AG04450 (cell line): Measurements from ENCODE around the gene CD200R1. TPM values are rescaled to one million over a fixed set of nuclear protein-coding genes. Genes with fewer than 3 reads are reported as not detected.
A peak's percentile ranks its signal among the peaks of the same experiment; 100 is the strongest.

ENCODE experiments used
- CTCF ChIA-PET: fragments of 300-600, 350-600 bp; formaldehyde crosslinking; extraction: SDS; loops from one replicate; lab custom pipeline; 2022; ENCODE audit warnings: antibody characterized with exemption, inconsistent platforms; lab: Charles Lee
- POLR2A ChIA-PET: fragments of 350-600 bp; formaldehyde crosslinking; extraction: SDS; loops from one replicate; lab custom pipeline; 2021; ENCODE audit warnings: antibody characterized with exemption, inconsistent platforms; lab: Yijun Ruan, JAX
- DNase-seq: peaks from one replicate; pipeline ENCODE4 v3.0.0-alpha.2; 2011; ENCODE audit warnings: low read depth, low spot score
- H3K27ac ChIP-seq: one replicate; pipeline ENCODE4 v1.5.1; 2012; ENCODE audit warnings: low read depth, low read length, control low read depth
- H3K27me3 ChIP-seq: one replicate; pipeline ENCODE4 v1.6.0; 2012; ENCODE audit warnings: low read length; ENCODE audit not compliant: control insufficient read depth, insufficient read depth
- H3K4me3 ChIP-seq: 2 replicates; pipeline ENCODE4 v1.5.1; 2011; ENCODE audit warnings: mild to moderate bottlenecking, low read depth, low read length, control low read depth
- H3K9me3 ChIP-seq: 2 replicates; pipeline ENCODE4 v1.5.1; 2012; ENCODE audit warnings: low read length; ENCODE audit not compliant: control insufficient read depth, insufficient read depth
- polyA plus RNA-seq: library from polyadenylated mRNA; depleted of rRNA; stranded (reverse); fragments of >200 nt; gene quantifications from 2 replicates; pipeline ENCODE4 v1.2.3, GENCODE V29; 2011
- TF ChIP-seq, protein P1 (sequence below): IDR thresholded peaks from 2 replicates; pipeline ENCODE4 v1.5.1; 2011; ENCODE audit warnings: low read depth, low read length, control low read depth, inconsistent platforms

The CD200R1 gene
- polyA plus RNA-seq, 1 experiment: not detected

DNA sequence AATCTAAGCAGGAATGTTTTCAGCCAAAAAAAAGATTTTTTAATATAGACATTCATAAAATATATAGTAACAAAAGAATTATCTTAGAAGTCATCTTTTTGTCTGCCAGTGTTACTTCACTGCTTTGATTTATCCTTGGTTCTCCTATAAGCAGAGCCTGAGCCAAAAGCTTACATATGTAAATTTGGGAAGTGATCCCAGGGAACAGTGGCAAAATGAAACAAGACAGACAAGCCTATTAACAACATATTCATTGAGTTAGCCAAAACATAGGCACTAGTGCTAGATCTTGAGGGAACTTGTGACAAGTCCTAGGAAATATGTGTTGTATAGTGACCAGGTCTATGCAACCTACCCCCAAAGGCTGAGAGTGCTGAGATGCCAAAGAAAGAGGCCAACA lies 27.1 kb upstream of the CD200R1 start:
- H3K9me3 ChIP-seq: no peaks in the 10 kb centered on the region
- no peak overlapping the region for H3K27ac ChIP-seq
- DNase-seq: no peak
- TF ChIP-seq, protein P1, sequence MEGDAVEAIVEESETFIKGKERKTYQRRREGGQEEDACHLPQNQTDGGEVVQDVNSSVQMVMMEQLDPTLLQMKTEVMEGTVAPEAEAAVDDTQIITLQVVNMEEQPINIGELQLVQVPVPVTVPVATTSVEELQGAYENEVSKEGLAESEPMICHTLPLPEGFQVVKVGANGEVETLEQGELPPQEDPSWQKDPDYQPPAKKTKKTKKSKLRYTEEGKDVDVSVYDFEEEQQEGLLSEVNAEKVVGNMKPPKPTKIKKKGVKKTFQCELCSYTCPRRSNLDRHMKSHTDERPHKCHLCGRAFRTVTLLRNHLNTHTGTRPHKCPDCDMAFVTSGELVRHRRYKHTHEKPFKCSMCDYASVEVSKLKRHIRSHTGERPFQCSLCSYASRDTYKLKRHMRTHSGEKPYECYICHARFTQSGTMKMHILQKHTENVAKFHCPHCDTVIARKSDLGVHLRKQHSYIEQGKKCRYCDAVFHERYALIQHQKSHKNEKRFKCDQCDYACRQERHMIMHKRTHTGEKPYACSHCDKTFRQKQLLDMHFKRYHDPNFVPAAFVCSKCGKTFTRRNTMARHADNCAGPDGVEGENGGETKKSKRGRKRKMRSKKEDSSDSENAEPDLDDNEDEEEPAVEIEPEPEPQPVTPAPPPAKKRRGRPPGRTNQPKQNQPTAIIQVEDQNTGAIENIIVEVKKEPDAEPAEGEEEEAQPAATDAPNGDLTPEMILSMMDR: no peak
- H3K27me3 ChIP-seq: no peaks in the 10 kb centered on the region
- ChIA-PET CTCF (interaction anchor here (0.6 to 1.5 kb wide), 6 partner anchors 23 to 367 kb away, joined by 3 to 4 read pairs (median 3); no protein-coding TSS in a partner anchor), POLR2A (no interaction called here)
- H3K4me3 ChIP-seq: no peak overlapping the region

DNA sequence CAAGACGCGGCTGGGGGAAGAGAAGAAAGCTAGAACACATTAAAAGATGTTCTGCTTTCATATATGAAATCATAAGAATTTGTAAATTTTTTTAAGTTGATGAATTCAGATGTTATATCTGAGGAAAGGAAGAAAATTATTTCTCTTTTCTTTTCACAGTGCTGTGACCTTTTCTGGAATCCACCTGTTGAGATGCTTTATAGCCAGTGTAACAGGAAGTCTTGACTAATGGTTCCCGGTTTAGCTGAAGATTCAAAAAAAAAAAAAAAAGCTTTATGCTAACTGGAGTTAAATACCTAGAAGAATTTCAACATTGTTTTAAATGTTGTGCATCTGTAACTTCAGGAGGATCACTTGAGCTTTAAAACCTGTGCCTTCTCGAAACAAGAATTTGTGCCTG lies 25.8 kb upstream of the CD200R1 start:
- no peak overlapping the region for H3K27ac ChIP-seq
- no peak for DNase-seq
- no peak overlapping the region for H3K4me3 ChIP-seq
- H3K9me3 ChIP-seq: no peaks in the 10 kb centered on the region
- H3K27me3 ChIP-seq: no peaks in the 10 kb centered on the region
- ChIA-PET CTCF (interaction anchor here (0.6 to 1.5 kb wide), 4 partner anchors 13 to 879 kb away, joined by 3 to 5 read pairs (median 4); no protein-coding TSS in a partner anchor), POLR2A (no interaction called here)
- TF ChIP-seq, protein P1: no peak

DNA sequence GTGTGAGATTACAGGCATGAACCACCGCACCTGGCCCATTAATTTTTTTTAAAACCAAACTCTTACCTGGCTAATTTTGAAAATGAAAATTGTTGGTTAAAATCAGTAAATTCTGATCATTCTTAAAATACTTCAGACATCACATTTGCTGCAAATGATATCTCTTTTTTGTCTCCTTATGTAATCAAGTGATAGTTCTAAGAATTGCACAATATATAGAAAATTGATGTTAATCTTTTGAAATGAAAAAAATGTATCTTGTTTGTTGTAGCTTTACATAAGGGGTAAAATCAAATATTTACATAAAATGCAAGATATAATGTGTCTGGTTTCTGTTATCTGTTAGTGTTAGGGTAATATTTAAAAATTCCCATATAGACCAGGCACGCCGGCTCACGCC lies 20.9 kb upstream of the CD200R1 start:
- CTCF ChIA-PET: interaction anchor here (1.7 to 3.3 kb wide), 3 partner anchors 16 to 353 kb away, joined by 4 to 12 read pairs (median 12); no protein-coding TSS in a partner anchor
- no peaks in the 10 kb centered on the region; the same call in 1 of the 2 replicates for H3K9me3 ChIP-seq
- H3K4me3 ChIP-seq: no peak overlapping the region
- POLR2A ChIA-PET: no interaction called here
- no peak for DNase-seq
- TF ChIP-seq, protein P1: no peak
- H3K27ac ChIP-seq: no peak overlapping the region
- no peaks in the 10 kb centered on the region for H3K27me3 ChIP-seq

DNA sequence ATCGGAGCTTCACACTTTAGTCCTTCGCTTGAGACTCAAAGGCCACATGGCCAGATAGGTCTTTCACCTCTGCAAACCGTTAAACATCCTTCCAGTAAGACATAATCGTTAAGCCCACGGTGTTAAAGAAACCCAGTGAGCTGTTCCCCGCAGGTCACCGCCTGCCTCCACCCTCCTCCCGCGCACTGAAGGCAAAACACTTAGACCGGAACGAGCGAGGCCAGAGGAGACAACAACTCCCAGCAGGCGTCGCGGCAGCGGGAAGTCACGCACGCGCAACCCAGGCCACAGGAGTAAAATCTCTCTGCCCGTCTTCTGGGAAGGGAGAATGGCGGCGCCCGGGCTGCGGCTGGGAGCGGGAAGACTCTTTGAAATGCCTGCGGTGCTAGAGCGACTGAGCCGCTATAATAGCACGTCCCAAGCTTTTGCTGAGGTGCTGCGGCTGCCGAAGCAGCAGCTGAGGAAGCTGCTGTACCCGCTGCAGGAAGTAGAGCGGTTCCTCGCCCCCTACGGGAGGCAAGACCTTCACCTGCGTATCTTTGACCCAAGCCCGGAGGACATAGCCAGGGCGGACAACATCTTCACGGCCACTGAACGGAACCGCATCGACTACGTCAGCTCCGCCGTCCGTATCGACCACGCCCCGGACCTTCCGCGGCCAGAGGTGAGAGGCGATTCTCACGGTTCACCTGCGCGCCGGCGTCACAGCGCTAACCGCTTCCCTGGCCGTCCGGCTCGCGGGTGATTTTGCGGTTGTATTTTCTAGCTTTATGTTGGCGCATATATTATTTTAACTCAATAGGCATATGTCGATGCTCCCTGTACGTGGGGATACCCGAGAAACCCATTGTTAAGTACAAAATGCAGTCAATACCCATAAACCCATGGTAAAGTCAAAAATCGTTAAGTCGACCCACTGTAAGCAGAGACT lies 16.0 kb upstream of the CD200R1 start, which contains the start of gene GTPBP8:
TSS of gene GTPBP8 (plus strand) at position 313 of the 931 bp plus-strand sequence. CDS start at position 329, 16 bp downstream.
- ChIA-PET CTCF (interaction anchor here (0.6 to 3.3 kb wide), 9 partner anchors 12 to 409 kb away, joined by 3 to 28 read pairs (median 4); no protein-coding TSS in a partner anchor), POLR2A (interaction anchor here (0.8 to 1.9 kb wide), 4 partner anchors 28 to 349 kb away, joined by 3 to 8 read pairs (median 5); partner anchors contain the start of gene CCDC80)
- Histone ChIP-seq H3K4me3 (peak within 1 kb of the TSS; percentile 94), H3K27me3 (no peaks in the 10 kb centered on the region), H3K9me3 (no peaks in the 10 kb centered on the region; the same call in 1 of the 2 replicates), H3K27ac (peak within 1 kb of the TSS; percentile 89)
- peak; percentile 59 for DNase-seq
- TF ChIP-seq, protein P1: no peak
